HG02588 (cell line): ENCODE measurements around the gene SUCLA2.
"Not testable (repeated sequence)": the region's sequence is repeated elsewhere in the genome, so short reads cannot be mapped to it uniquely, and the experiment has no call there.

Source experiments
- ATAC-seq: cut with Tn5 transposase; IDR thresholded peaks from one replicate; pipeline ENCODE4 v1.9.1; 2021; ENCODE audit warnings: mild to moderate bottlenecking, moderate library complexity; ENCODE audit not compliant: unreplicated experiment

Gene SUCLA2

GRCh38 chr13:47997384-47997783 lies 3.7 kb downstream of the SUCLA2 start:
- ATAC-seq: no peak

DNA sequence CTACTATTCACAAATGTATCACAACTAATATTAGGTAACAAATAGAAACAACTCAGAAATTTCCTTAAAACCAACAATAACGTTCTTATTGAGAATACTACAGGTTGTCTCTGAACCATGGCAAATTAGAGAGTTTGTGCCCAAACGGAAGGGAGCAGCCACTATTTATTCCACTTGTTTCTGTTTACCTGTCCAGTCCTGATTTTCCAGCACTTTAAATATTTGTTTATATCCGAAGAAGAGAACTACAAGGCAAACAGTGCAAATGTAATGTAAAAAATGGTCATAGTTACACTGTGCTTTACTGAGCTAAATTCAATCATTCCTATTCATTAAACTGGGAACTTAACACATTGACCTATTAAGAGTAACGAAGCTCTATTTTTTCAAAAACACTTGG lies 9.2 kb downstream of the SUCLA2 start:
- ATAC-seq: no peak

DNA sequence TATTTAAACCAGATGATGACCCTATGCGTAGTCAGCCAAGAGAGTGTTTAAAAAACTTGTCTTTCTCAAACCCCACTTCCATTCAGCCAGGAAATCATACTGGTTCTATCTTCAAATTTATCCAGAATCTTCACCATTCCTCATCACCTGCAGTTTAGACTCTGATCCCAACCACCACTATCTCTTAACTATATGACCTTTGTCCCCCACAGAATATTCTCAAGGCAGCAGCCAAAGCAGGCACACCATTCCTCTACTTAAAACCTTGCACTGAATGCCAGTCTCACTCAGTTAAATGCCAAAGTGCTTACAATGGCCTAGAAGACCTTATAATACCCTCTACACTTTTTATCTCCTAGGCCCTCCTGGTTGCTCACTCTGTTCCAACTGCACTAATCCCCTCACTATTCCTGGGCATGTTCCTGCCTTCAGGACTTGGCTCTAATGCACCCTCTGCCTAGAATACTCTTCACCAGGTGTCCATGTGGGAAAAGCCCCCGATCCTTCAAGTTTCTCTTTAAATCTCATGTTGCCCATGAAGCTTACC lies 10.1 kb downstream of the SUCLA2 start:
- ATAC-seq: no peak

DNA sequence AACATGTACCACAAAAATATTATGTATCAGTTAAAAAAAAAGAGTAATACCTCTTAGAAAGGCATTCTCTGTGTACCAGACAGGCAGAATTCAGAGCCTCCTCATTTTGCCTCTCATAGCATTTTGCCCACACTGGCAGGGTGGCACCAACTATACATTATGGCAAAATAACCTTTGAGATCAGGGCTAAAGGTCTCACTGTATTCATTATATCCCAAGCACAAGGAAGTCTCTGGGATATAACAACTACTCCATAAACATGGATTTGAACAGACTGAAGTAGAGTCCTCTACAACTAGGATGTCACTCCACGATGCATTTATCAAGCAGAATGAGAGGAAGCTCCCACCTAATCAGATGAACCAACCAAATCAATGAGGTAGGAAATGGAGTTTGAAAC lies 10.6 kb downstream of the SUCLA2 start:
- ATAC-seq: no peak

- no peak for ATAC-seq
Observed at GRCh38 chr13:47983070-47983469, 18.0 kb downstream of the SUCLA2 start.

GRCh38 chr13:47976325-47976724 lies 24.7 kb downstream of the SUCLA2 start:
- ATAC-seq: no peak

DNA sequence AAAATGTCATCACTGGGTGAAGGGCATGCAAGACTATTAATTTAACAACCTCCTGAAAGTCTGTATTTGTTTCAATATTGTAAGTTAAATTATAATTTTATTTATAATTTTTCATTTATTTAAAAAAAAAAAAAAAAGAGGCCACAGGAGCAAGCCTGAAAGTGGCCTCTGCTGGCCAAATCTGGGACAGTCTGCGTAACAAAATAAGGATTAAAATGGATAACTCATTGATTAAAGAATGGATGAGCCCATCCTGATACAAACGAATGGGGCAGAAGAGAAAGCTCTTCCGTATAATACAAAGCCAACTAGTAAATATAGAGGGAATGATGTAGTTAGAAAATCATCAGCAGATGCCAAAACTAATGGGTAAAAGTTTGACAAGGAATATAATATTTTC lies 36.2 kb downstream of the SUCLA2 start:
- no peak for ATAC-seq

DNA sequence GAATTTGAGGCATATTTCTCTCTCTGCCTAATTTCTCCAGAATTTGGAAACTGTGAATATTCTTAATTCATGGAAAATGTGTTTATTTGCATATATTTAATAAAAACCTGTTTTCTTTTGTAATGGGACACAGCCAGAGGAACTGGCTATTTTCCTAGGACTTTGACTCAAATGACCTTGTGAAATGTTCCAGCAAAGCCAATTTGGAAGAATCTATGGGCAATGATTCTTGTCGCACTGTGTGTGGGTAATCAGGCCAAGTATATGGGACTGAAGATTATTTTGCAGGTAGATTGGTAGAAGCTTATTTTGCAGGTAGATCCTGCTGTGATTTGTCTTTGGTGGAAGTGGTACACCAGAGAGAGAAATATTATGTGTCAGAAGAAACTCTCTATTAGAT lies 38.8 kb downstream of the SUCLA2 start:
- no peak for ATAC-seq

- no peak for ATAC-seq
Observed at GRCh38 chr13:47959468-47960247, 41.4 kb downstream of the SUCLA2 start.

- no peak for ATAC-seq
Observed at GRCh38 chr13:47957073-47957472, 44.0 kb downstream of the SUCLA2 start.

GRCh38 chr13:47955836-47956235 lies 45.2 kb downstream of the SUCLA2 start:
- ATAC-seq: no peak

- ATAC-seq: no peak
Observed at GRCh38 chr13:47949799-47950198, 51.3 kb downstream of the SUCLA2 start.

GRCh38 chr13:47945738-47946137 lies 55.3 kb downstream of the SUCLA2 start:
- no peak for ATAC-seq

- not testable (repeated sequence) for ATAC-seq
Observed at GRCh38 chr13:47945146-47945545, 55.9 kb downstream of the SUCLA2 start.

DNA sequence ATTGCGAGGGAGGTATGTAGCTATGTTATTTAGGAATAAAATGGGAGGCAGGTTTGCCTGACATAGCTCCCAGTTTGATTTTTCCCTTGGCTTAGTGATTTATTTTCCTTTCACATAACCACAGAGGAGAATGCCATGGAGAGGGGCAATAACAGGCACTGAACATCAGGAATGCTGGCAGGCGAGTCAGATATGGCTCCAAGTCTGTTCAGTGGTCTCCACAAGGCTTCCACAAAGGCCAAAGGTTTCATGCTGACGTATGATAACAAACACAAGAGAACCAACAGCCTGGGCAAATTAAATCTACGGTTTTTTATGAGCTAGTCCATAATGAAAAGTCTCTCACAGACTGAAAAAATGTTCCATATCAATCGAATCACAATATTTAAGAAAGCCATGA lies 66.7 kb downstream of the SUCLA2 start:
- no peak for ATAC-seq

DNA sequence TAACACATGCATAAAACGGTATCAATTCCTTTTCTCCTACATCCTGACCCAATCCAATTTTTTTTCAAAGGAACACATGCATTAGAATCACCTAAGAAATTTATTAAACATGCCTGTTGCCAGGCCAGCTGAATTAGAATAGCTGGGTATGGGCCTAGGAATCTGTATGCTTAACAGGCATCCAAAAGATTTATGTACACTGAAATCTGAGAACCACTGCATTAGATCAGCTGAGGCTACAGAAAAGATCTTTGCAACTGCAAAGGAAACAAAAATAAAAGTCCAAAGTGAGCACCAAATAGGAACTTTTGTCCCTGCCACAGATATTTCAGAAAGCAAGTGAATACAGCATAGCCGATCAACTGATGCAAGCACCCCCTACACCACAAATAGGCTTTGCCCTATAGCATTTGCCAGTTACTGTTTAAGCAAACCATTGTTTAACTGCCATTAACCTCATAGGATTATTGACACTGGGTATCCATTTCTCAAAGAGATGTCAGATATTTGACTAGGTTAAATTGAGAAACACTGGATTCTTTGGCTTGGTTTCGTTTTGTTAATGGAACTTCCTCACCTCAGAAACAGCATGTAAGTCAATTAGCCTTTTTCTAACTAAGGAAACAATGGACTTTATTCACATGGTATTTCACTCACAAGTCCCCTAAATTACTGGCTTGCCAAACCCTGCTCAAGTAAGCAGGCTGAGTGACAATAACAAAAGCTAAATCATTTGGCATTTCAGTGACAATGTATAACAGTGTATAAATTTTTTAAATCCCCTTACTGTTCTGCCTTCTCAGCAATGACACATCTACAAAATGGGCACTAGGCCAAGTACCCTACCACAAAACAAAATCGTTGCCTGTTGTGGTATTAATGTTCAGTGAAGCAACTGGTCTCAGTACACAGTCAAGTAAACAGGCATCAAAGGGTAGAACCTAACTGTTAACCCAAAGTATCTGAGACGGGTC lies 67.8 kb downstream of the SUCLA2 start:
- no peak for ATAC-seq

DNA sequence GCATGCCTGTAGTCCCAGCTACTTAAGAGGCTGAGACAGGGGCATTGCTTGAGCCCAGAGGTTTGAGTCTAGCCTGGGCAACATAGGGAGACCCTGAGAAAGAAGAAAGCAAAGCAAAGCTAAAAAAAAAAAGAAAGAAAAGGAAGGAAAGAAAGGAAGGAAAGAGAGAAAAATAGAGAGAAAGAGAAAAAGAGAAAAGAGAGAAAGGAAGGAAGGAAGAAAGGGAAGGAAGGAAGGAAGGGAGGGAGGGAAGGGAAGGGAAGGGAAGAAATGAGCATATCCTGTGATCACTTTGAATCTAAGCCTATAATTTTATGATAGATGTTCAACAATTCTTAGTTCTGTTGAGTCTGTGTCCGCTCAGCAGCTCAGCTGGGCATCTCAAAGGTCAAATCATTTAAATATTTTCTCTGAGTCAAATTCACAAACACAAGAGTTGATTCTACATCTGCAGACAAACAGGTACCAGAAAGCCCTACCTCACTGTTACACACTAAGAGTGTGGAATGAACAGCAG lies 70.4 kb downstream of the SUCLA2 start:
- no peak for ATAC-seq

- ATAC-seq: no peak
Observed at GRCh38 chr13:47929156-47929555, 71.9 kb downstream of the SUCLA2 start.

- no peak for ATAC-seq
Observed at GRCh38 chr13:47917022-47917574, 84.0 kb downstream of the SUCLA2 start.

DNA sequence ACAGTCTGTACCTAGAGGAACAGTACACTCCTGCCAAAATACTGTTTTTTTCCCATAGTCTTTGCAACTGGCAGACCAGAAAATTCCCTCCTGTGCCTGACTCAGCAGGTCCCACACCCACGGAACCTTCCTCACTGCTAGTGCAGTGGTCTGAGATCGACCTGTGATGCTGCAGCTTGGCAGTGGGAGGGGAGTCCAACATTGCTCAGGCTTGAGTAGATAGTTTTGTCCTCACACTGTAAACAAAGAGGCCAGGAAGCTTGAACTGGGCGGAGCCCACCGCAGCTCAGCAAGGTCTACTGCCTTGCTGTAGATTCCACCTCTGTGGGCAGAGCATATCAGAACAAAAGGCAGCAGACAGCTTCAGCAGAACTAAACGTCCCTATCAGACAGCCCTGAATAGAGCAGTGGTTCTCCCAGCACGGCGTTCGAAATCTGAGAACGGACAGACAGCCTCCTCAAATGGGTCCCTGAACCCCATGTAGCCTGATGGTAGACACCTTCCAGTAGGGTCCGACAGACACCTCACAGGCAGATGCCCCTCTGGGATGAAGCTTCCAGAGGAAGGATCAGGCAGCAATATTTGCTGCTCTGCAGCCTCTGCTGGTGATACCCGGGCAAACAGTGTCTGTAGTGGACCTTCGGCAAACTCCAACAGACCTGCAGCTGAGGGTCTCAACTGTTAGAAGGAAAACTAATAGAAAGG lies 92.7 kb downstream of the SUCLA2 start:
- no peak for ATAC-seq
